ENCODE measurements around the gene BTG4.

GRCh38 chr11:111479666-111480065 lies 32.5 kb downstream of the BTG4 start:
- no peak for TF ChIP-seq CTCF (IDR thresholded peaks at IDR 0.05; ENCODE audit: poor library complexity)
- no peak for TF ChIP-seq EZH2 (IDR thresholded peaks at IDR 0.05; ENCODE audit: borderline replicate concordance)
- TF ChIP-seq EZH2phosphoT487 (IDR thresholded peaks at IDR 0.05; ENCODE audit: low read depth, severe bottlenecking, unreplicated experiment), result no peak
